ENCODE results near the gene RAB23. TPM values are rescaled to one million over a fixed set of nuclear protein-coding genes. Genes with fewer than 3 reads are reported as not detected.

The RAB23 gene
- total and polyA plus RNA-seq, 2 of the 8 experiments (the other 6 are each of a cell fraction or from before 2014, with no cell fraction given), result 6.5 to 17.2 TPM

DNA sequence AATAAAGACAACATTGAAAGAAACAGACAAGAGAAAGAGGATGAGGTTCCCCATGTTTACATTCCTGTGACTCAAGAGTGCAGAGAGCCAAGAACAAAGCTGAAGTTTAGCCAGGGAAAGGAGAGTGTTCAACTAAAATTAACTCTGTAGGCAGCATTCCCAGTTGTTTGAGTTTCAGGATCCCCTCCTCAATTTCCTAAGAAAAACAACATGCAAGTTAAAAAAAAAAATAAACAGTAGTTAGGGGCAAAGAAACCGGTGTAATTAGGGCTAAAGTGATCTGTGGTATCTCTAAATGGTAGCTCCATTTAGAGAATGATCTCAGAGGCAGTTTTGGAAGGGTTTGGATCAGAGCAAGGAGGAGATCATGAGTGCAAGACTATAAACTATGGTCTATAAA lies 30.9 kb upstream of the RAB23 start:
- Histone ChIP-seq H2BK12ac (ENCODE audit: low read depth, low read length) (no peak overlapping the region), H3K23me2 (ENCODE audit: low read depth, low read length) (no peaks in the 10 kb centered on the region; the same call in 1 of the 2 replicates), H3K9me3 (ENCODE audit: insufficient read depth in 2 of 2, low read depth in 1 of 2, low read length in 1 of 2) (no peaks in the 10 kb centered on the region), H3K27ac (ENCODE audit: low read depth, low read length) (no peak overlapping the region), H3K79me1 (ENCODE audit: low read depth, low read length) (no peaks in the 10 kb centered on the region), H3K79me2 (ENCODE audit: control insufficient read depth in 1 of 2, insufficient read depth in 2 of 2, low read length in 2 of 2) (no peaks in the 10 kb centered on the region), H2BK5ac (ENCODE audit: low read depth, low read length) (no peak overlapping the region), H3K4me1 (replicated peaks in 1 of 4; ENCODE audit: control insufficient read depth in 3 of 4, insufficient read depth in 4 of 4, low read length in 3 of 4) (no peaks in the 10 kb centered on the region), H2AK5ac (ENCODE audit: low read depth, low read length) (no peak overlapping the region), H4K5ac (ENCODE audit: insufficient read length, low read depth, low read length) (no peak overlapping the region), H2AFZ (ENCODE audit: low read length) (no peak overlapping the region), H3K4ac (replicated peaks; ENCODE audit: insufficient read length, low read depth, low read length) (no peak overlapping the region), H3K27me3 (replicated peaks in 1 of 4; ENCODE audit: control insufficient read depth in 3 of 4, extremely low read depth in 1 of 4, insufficient read depth in 3 of 4, low read length in 3 of 4) (no peaks in the 10 kb centered on the region), H3K4me3 (ENCODE audit: extremely low read depth in 1 of 4, insufficient read depth in 2 of 4, low read depth in 3 of 4, low read length in 4 of 4) (no peak overlapping the region), H3K9ac (replicated peaks in 1 of 4; ENCODE audit: extremely low read depth in 1 of 4, low read depth in 3 of 4, low read length in 3 of 4) (no peak overlapping the region), H3K14ac (ENCODE audit: insufficient read length) (no peak overlapping the region), H3K23ac (ENCODE audit: insufficient read length) (no peak overlapping the region), H2BK15ac (ENCODE audit: low read length) (no peak overlapping the region), H4K20me1 (replicated peaks in 1 of 2; ENCODE audit: control insufficient read depth in 1 of 2, insufficient read depth in 2 of 2, low read length in 2 of 2) (no peaks in the 10 kb centered on the region), H4K8ac (ENCODE audit: extremely low read depth, insufficient read depth, low read length) (no peak overlapping the region), H3K36me3 (ENCODE audit: control insufficient read depth in 2 of 4, insufficient read depth in 4 of 4, low read length in 3 of 4) (no peaks in the 10 kb centered on the region), H2BK120ac (replicated peaks; ENCODE audit: low read depth, low read length) (no peak overlapping the region), H4K91ac (replicated peaks; ENCODE audit: insufficient read length, low read length) (no peak overlapping the region), H3K56ac (replicated peaks; ENCODE audit: insufficient read length, low read depth, low read length) (no peak overlapping the region), H3K18ac (ENCODE audit: extremely low read depth, low read length) (no peak overlapping the region), H2BK20ac (ENCODE audit: low read length) (no peak overlapping the region), H3K4me2 (ENCODE audit: insufficient read depth in 1 of 2, low read depth in 2 of 2, low read length in 2 of 2) (no peak overlapping the region)
- POLR2A ChIA-PET (ENCODE audit: partially characterized antibody), result no interaction called here
- CTCF ChIA-PET (ENCODE audit: partially characterized antibody), result interaction anchor here (0.7 to 3.0 kb wide), 3 partner anchors 12 to 33 kb away, joined by 3 to 14 read pairs (median 3); no protein-coding TSS in a partner anchor
- DNase-seq (ENCODE audit: low read depth in 1 of 2, low spot score in 2 of 2), result no peak
- no peak for FAIRE-seq
- WGBS, 2 experiments (ENCODE audit: extremely low coverage in 1 of 2, insufficient coverage in 1 of 2, insufficient read length in 1 of 2, insufficient replicate concordance in 2 of 2, low coverage in 1 of 2, low lambda C conversion rate in 2 of 2, missing lambda C conversion rate in 1 of 2), result 83% methylated on average over 1 of the region's 1 CpG; no CpG with 5 or more reads in 1 of the 2 experiments
- TF ChIP-seq RBBP5 (IDR thresholded peaks at IDR 0.05; ENCODE audit: borderline replicate concordance, low read depth, low read length) (no peak), SIN3A (conservative IDR thresholded peaks at IDR 0.05 in 1 of 2, IDR thresholded peaks at IDR 0.05 in 1 of 2; ENCODE audit: low read depth in 1 of 2, low read length in 2 of 2) (no peak), CBX8 (IDR thresholded peaks at IDR 0.05; ENCODE audit: borderline replicate concordance, low read depth, low read length) (no peak), ATF3 (IDR thresholded peaks at IDR 0.05; ENCODE audit: insufficient read depth, low read depth, low read length) (no peak), GABPA (IDR thresholded peaks at IDR 0.05; ENCODE audit: borderline replicate concordance, insufficient read depth, low read length) (no peak), POLR2A (IDR thresholded peaks at IDR 0.05; ENCODE audit: control extremely low read depth in 1 of 2, low read depth in 2 of 2, low read length in 2 of 2) (no peak), CTCF (IDR thresholded peaks at IDR 0.05; ENCODE audit: control extremely low read depth in 1 of 3, insufficient read depth in 1 of 3, low read depth in 1 of 3, low read length in 3 of 3) (no peak), NRF1 (IDR thresholded peaks at IDR 0.05; ENCODE audit: low read depth, low read length) (no peak), EZH2 (IDR thresholded peaks at IDR 0.05; ENCODE audit: low read depth, low read length, severe bottlenecking) (no peak), KDM5A (IDR thresholded peaks at IDR 0.05; ENCODE audit: low read length) (no peak), CTBP2 (IDR thresholded peaks at IDR 0.05; ENCODE audit: borderline replicate concordance, insufficient read depth, insufficient read length, low read length) (no peak)
